GM11168 (cell line): ENCODE measurements around the gene PRSS38.
"Not testable (repeated sequence)": the region's sequence is repeated elsewhere in the genome, so short reads cannot be mapped to it uniquely, and the experiment has no call there.

Experiments used
- in situ Hi-C: fragments of 300-500 bp; cut with MboI; formaldehyde crosslinking; loops from one replicate; pipeline ENCODE4 v1.12.0; 2022; ENCODE audit warnings: low sequenced_read_pairs; ENCODE audit not compliant: unreplicated experiment

PRSS38 gene

DNA sequence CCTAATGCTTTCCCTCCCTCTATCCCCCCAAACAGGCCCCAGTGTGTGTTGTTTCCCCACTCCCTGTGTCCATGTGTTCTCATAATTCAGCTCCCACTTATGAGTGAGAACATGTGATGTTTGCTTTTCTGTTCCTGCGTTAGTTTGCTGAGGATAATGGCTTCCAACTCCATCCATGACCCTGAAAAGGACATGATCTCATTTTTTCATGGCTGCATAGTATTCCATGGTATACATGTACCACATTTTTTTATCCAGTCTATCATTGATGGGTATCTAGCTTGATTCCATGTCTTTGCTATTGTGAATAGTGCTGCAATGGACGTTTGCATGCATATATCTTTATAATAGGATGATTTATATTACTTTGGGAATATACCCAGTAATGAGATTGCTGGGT, 8.7 kb downstream of the PRSS38 start:
- in situ Hi-C loops, result no loop called here

DNA sequence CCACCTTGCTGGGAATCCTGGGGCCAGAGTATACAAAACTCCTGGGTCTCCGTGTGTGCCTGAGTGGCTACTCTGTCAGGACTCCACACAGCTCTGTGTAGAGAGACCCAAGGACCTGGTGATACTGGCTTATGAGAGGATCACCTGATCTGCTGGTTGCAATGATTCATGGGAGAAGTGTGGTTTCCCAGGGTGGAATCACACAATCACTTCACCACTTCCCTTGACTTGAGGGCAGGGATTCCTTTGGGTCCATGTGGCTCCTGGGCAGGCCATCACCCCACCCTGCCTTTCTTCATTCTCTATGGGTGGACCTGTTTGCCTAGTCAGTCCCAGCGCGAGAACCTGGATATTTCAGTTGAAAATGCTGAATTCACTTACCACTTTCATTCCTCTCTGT, 13.3 kb downstream of the PRSS38 start:
- in situ Hi-C loops, result no loop called here

DNA sequence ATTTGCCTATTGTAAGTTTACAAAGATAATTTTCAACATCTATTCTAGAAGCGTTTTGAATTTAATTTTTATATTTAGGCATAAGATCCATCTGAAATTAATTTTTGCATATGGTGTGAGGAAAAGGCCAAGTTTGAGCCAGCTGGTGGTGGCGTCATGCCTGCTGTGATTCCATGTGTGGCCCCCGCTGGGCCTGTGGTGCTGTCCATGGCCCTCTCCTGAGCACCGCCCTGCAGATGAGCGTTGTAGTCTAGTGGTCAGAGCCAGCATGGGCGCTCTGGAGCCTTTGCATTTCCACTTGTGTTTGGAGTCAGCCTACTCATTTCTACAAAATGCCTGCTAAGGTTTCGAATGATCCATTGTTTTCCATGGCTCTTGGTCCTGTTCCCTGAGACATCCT, 22.7 kb downstream of the PRSS38 start:
- in situ Hi-C loops, result no loop called here

DNA sequence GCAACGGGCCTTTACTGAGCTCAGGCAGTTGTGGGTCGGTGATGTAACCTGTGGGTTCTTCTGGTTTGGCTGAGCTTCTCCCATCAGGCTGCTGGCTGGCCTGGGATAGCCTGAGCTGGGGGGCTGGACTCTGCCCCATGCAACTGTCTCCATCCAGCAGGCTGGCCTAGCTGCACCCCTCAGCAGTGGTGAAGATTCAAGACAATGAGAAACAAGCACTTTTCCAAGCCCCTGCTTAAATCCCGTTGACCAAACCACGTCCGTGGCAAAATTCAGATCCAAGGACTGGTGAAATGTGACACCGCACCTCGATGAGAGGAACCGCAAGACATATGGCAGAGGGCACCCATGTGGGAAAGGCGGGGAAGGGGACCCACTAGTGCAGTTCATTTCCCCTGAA, 25.6 kb downstream of the PRSS38 start:
- in situ Hi-C loops, result no loop called here

DNA sequence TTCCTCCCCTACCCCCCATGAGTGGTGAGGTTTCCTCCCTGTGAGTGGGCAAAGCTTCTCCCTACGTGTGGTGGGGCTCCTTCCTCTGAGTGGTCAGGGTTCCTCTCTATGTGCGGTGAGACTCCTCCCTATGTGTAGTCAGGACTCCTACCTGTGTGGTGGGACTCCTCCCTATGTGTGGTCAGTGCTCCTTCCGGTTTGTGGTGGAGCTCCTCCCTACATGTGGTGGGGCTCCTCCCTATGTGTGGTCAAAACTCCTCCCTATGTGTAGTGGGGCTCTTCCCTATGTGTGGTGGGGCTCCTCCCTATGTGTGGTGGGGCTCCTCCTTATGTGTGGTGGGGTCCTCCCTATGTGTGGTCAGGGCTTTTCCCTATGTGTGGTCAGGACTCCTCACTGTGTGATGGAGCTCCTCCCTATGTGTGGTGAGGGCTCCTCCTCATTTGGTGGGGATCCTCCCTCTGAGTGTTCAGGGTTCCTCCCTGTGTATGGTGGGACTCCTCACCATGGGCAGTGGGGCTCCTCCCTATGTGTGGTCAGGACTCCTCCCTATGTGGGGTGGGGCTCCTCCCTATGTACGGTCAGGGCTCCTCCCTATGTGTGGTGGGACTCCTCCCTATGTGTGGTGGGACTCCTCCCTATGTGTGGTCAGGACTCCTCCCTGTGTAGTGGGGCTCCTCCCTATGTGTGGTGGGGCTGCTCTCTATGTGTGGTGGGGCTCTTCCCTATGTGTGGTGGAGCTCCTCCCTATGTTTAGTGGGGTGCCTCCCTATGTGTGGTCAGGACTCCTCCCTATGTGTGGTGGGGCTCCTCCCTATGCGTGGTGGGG, 29.1 kb downstream of the PRSS38 start:
- in situ Hi-C loops, result no loop called here

DNA sequence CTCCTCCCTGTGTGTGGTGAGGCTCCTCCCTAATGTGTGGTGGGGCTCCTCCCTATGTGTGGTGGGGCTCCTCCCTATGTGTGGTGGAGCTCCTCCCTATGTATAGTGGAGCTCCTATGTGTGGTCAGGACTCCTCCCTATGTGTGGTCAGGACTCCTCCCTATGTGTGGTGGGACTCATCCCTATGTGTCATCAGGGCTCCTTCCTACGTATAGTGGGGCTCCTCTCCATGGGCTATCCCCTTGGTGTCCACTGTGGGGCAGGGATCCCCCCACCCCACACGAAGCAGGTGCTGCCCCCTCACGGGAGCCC, 29.6 kb downstream of the PRSS38 start:
- in situ Hi-C loops, result no loop called here

DNA sequence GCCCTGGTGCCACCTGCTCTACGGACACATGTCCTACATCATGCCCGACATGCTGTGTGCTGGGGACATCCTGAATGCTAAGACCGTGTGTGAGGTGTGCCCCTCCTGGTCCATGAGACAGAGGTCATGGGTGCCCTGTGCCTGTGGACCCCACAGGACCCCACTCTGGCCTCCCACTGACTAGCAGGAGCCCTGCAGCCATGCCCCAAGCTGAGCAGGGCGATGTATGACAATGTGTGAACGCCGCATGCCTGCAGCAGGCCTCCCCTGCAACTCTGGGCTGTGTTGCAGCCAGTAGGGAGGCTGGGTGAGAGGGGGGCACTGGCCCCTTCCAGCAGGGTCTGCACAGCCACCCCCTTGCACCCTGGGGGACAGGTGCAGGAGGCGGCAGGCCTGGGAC, 30.0 kb downstream of the PRSS38 start:
- in situ Hi-C loops, result no loop called here

DNA sequence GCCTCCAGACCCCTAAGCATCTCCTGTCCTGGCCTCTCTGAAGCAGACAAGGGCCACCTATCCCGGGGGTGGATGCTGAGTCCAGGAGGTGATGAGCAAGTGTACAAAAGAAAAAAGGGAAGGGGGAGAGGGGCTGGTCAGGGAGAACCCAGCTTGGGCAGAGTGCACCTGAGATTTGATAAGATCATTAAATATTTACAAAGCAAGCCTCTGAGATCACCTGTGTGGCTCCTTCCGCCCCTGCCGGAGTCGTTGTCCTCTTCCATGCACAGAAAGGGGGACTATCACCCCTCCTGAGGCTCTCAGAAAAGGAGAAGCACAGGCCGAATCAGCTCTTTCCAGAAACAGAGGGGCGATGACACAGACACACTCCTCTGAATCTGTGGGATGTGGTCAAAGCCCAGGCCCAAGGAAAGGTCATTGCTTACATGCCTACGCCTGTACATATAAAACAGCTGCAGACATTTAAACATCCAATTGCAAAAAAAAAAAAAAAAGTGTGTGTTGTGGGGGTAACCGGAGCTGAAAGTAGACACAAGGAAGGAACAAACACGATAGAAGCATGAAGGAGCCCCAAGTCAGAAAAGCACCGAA, 30.9 kb downstream of the PRSS38 start:
- in situ Hi-C loops, result no loop called here

DNA sequence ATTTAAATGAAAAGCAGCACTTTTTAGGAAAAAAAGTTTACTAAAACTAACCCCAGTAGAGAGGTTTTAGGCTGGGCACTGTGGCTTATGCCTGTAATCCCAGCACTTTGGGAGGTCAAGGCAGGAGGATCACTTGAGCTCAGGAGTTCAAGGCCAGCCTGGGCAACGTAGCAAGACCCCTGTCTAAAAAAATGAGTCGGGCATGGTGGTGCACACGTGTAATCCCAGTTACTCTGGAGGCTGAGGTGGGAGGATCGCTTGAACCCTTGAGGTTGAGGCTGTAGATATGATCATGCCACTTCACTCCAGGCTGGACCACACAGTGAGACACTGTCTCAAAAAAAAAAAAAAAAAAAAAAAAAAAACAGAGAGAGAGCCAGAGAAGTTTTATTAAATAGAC, 31.6 kb downstream of the PRSS38 start:
- in situ Hi-C loops, result not testable (repeated sequence)

DNA sequence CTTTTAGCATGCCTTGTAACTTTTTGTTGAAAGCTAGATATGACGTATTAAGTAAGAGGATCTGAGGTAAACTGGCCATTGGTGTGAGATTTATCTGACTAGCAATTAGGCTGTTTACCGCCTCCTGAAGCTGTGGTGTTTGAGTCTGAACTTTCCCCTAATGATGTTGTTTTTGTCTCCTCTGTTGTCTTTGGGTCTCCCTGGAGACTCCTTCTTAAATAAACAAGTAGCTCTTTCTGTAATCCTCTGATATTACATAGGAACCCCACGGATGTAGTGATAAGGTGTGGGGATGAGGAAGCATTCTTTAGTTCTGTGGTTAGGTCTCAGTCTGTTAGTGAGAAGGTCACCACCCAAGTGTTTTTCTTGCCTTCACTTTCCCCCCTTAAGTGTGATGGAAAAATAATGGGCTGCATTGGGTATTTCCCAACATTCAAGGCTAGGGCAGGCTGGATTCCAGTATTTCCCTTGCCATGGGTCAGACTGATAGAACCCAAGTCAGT, 33.0 kb downstream of the PRSS38 start:
- in situ Hi-C loops, result no loop called here

DNA sequence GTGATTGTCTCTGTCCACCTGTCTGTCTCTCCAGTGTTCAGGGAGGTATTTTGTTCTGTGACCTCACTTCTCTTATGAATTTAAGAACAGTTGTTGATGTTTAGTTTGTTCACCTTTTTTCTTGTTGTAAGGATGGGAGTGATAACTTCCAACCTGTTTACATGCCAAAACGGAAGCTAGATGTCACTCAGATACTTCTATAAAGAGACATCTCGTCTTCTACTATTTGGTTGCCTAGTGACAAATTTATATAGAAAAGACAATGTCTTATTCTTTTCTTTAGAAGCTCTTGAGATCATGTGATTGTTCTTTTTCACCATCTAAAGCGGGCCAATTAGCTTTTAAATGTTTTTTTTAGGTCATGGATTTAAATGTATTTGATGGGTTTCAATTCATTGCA, 33.8 kb downstream of the PRSS38 start:
- in situ Hi-C loops, result no loop called here

DNA sequence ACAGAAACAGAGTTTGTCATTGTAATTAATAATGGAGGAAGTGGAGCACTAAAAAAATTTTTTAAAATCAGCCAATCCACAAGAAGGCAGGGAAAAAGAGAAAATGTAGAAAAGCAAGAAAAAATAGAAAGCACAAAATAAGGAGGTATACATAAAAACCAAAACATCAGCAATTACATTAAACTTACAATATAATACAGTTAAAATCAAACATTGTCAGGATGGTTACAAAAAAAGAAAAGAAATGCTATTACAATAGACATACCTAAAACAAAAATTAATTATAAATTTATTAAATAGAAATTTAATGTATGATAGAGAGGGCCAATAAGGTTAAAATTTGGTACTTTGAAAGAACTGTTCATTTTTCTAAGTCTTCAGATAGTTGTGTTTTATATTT, 38.7 kb downstream of the PRSS38 start:
- in situ Hi-C loops, result no loop called here

DNA sequence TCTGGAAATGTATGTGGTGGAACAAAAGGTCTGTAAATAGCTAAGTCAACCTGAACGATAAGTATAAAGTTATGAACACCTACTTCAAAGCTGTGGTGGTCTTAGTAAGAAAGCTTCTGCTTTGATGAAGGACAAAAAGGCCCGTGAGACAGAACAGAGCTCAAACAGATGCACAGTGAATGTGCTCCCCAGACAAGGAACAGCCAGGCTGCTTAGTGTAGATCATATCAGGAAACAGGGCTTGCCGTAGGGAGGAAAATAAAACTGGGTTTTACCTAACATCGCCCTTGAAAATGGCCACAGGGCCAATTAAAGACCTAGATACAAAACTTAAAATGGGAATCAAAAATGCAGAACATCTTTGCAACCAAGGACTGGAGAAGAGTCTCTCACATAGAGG, 40.2 kb downstream of the PRSS38 start:
- in situ Hi-C loops, result no loop called here

DNA sequence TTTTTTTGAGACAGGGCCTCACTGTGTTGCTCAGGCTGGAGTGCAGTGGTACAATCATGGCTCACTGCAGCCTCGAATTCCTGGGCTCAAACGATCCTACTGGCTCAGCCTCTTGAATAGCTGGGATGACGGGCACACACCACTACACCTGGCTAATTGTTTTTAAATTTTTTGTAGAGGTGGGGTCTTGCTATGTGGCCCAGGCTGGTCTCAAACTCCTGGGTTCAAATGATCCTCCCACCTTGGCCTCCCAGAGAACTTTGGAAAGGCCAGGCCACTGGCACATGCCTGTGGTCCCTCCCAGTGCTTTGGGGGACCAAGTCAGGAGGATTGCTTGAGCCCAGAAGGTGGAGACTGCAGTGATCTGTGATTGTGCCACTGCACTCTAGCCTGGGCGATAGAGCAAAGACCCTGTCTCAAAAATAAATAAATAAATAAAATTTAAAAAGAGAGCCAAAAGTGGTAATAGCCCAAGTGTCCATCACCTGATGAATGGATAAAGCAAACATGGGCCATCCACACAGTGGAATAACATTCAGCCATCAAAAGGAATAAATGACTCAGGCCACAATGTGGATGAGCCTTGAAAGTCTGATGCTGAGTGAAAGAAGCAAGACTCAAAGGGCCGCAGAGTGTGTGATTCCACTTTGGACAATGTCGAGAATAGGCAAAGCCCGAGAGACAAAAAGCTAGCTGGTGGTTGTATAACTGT, 40.8 kb downstream of the PRSS38 start:
- in situ Hi-C loops, result no loop called here

DNA sequence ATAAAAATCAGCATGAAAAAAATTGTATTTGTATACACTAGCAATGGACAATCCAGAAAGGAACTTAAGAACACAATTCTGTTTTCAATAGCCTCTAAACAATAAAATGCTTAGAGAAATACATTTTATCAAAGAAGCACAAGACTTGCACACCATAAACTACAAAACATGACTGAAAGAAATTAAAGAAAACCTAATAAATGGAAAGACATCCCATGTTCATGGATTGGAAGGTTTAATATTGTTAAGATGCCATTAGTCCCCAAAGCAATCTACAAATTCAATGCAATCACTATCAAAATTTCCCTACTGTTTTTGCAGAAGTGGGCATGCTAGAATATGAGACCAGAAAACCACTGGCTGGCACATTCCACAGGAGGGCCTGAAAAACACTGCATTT, 49.4 kb downstream of the PRSS38 start:
- in situ Hi-C loops, result no loop called here

DNA sequence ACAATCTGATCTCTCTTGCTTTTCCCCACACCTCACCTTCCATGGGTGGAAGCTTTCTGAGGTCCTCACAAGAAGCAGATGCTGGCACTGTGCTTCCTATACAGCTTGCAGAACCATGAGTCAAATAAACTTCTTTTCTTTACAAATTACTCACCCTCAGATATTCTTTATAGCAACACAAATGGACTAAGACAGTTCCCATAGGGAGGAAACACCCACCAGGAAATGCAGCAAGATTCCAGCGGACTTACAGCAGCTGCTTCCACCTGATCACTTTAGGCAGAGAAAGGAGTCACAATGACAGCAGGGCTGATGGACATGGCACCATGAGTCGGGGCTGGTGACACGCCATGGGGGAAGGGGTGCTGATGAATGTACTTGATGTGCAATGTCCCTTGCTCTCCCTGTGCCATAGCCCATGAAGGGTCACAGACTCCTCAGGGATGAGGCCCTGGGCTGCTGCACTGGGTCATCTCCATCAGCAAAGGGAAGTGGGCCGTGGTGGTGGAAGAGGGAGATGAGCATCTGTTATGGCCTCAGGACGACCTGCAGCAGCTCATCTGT, 53.9 kb downstream of the PRSS38 start:
- in situ Hi-C loops, result no loop called here

DNA sequence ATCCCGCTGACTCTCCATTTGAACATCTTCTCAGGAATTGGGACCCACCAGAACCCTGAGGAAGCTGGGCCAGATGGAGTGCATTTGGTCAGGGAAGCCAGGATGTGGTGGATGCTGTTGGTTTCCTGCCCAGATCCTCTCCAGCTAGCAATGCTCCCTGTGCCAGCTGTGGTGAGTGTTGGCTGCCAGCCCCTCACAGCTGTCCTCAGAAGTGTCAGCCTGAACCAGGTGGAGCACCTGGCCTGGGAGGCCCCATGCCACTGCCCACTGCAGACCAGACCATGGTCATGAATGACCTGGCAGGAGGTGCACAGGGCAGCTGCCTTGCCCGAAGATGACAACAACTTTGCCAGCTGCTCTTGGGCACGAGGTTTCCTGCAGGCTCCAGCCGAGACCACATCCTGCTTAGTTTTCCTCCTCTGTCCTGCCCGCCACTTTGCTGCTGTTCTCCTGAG, 54.4 kb downstream of the PRSS38 start:
- in situ Hi-C loops, result no loop called here

DNA sequence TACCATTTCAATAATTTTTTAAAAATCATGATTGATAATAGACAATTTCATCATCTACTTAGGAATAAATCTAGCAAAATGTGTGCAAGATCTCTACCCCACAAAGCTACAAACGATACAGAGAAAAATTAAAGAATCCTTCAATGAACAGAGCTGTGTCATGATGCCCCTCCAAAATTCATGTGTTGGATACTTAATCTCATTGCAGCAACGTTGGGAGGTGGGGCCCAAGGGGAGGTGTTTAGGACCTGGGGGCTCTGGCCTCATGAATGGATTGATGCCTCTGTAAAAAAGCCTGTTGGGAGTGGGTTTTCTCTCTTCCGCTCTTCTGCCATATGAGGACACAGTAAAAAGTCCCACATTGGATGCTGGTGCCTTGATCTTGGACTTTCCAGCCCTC, 54.9 kb downstream of the PRSS38 start:
- in situ Hi-C loops, result no loop called here

DNA sequence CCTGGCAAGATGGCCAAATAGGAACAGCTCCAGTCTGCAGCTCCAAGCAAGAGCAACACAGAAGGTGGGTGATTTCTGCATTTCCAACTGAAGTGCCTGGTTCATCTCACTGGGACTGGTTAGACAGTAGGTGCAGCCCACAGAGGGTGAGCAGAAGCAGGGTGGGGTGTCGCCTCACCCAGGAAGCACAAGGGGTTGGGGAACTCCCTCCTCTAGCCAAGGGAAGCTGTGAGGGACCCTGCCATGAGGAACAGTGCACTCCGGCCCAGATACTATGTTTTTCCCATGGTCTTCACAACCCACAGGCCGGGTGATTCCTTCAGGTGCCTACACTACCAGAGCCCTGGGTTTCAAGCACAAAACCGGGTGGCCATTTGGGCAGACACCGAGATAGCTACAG, 56.4 kb downstream of the PRSS38 start:
- in situ Hi-C loops, result not testable (repeated sequence)

DNA sequence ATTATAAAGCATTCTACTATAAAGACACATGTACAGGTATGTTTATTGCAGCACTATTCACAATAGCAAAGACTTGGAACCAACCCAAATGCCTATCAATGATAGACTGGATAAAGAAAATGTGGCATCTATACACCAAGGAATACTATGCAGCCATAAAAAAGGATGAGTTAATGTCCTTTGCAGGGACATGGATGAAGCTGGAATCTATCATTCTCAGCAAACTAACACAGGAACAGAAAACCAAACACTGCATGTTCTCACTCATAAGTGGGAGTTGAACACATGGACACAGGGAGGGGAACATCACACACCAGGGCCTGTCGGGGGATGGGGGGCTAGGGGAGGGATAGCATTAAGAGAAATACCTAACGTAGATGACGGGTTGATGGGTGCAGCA, 62.3 kb downstream of the PRSS38 start:
- in situ Hi-C loops, result not testable (repeated sequence)

DNA sequence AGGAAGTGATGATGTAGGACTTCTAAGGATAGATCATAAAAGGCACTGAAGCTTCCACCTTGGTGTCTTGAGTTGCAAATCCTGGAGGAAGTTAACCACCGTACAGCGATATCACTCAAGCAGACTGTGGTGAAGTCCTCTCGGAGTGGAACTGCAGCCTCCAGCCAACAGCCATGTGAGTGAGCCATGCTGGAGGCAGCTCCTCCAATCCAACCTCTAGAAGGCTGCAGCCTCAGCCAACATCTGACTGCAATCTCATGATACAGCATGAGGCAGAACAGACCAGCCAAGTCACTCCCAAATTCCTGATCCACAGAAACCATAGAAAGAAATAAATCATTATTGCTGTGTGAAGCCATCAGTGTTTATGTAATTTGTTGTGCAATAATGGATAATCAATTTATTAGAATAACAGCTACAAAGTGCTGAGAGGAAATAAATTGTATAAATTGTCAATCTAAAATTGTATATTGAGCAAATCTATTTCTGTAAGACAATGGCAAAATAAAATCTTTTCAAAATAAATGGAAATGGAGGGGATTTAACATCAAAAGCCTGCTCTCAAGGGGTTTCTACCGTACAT, 65.0 kb downstream of the PRSS38 start:
- in situ Hi-C loops, result no loop called here
